ENCODE measurements around the gene EIF5A2. TPM values are rescaled to one million over a fixed set of nuclear protein-coding genes. Genes with fewer than 3 reads are reported as not detected.

EIF5A2 gene
- total RNA-seq (2022; extraction: Qiagen RNA extraction; ENCODE audit: low read depth): 10.3 to 15.4 TPM (median 13.4 TPM) in 5 replicates

GRCh38 chr3:170908235-170909116 lies at the start of gene EIF5A2:
Gene EIF5A2, minus strand, starts transcription at chr3:170908637. Its CDS starts 831 bp downstream, at chr3:170907806.

GRCh38 chr3:170869645-170870593 lies 38.5 kb downstream of the EIF5A2 start, which contains the start of gene RPL22L1:
Gene RPL22L1, minus strand, starts transcription at chr3:170870195. Its CDS starts 28 bp downstream, at chr3:170870167.

Other genes starting within 250 kb of the EIF5A2 start
- 238 to 313 TPM (median 272 TPM) in 5 replicates for gene RPL22L1, start 38.4 kb downstream of the EIF5A2 start, total RNA-seq (2022; extraction: Qiagen RNA extraction; ENCODE audit: low read depth)
- gene SLC2A2, start 118.1 kb upstream of the EIF5A2 start, total RNA-seq (2022; extraction: Qiagen RNA extraction; ENCODE audit: low read depth): not detected in 5 replicates